Activated T-helper 2 cell treated with anti-CD3 and anti-CD28 coated beads, Interferon-gamma antibody, Interleukin-2, Interleukin-4, amounts not matched to agents 10 μg/mL and 5 μg/mL and 100 μg/mL, durations not matched to agents 14 hours and 24 hours and 36 hours (primary cell): ENCODE data around the gene SAMD10. TPM values are rescaled to one million over a fixed set of nuclear protein-coding genes. Genes with fewer than 3 reads are reported as not detected.
A peak's percentile ranks its signal among the peaks of the same experiment; 100 is the strongest.
"Not testable (repeated sequence)": the region's sequence is repeated elsewhere in the genome, so short reads cannot be mapped to it uniquely, and the experiment has no call there.

Experiments
- DNase-seq: peaks from one replicate; pipeline ENCODE4 v3.0.0; 2021; ENCODE audit warnings: low spot score
- H3K27ac Mint-ChIP-seq: one replicate; pipeline ENCODE4 v1.8.0; 2021; ENCODE audit warnings: mixed read lengths
- H3K27me3 Mint-ChIP-seq: one replicate; pipeline ENCODE4 v1.8.0; 2021; ENCODE audit warnings: low read depth, mixed read lengths
- H3K36me3 Mint-ChIP-seq: one replicate; pipeline ENCODE4 v1.8.0; 2021; ENCODE audit warnings: low read depth, mixed read lengths
- H3K4me1 Mint-ChIP-seq: one replicate; pipeline ENCODE4 v1.8.0; 2021; ENCODE audit warnings: low read depth, mixed read lengths
- H3K4me3 Mint-ChIP-seq: one replicate; pipeline ENCODE4 v1.8.0; 2021; ENCODE audit warnings: low read depth, mild to moderate bottlenecking, moderate library complexity, mixed read lengths
- H3K9me3 Mint-ChIP-seq: one replicate; pipeline ENCODE4 v1.8.0; 2021; ENCODE audit warnings: mixed read lengths
- intact Hi-C: fragments of 100-400 bp; cut with micrococcal nuclease; formaldehyde crosslinking; loops from one replicate; pipeline ENCODE4 v1.15.1; 2023
- total RNA-seq: library from RNA; stranded (reverse); gene quantifications from 2 replicates; pipeline ENCODE4 v1.2.3, GENCODE V29; 2022

SAMD10 gene
- total RNA-seq, 1 donor from 2014 or later: 23.4 TPM

DNA sequence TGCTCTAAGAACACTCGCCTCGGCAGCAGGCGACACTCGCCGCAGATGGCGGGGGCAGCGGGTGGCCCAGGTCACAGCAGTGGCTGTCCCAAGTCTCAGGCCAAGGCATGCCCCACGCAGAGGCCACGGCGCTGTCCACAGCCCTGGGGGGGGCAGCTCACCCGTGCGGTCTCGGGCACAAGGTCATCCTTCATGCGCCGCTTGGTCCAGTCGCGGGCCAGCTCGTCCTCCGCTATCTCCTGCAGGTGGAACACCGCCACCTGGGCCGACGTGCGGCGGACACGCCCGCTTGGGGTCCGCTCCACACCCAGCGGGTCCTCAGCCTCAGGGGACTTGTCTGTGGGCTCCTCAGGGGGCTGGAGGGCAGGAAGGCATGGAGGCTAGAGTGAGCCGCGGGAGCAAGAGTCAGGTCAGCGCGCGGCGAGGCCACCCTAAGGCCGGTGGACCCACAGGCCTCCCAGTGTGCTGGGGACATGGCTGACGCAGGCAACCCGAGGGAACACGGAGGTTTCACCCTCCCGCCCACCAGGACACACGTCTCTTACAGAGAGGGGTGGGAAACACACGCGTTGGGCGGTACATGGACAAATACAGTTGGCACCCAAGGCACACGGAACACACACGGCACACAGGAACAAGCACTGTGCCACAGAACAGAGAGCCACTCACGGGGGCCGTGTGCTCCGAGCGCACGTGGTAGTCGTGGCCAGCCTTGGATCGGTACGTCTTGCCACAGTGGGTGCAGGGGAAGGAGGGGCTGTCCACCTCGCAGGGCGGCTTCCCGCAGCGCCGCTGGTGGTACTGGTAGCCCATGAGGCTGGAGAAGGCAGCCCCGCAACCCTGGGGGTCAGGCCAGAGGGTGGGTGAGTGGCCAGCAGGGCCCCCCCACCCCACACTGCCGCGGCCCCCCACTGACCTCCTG is 16.8 kb downstream of the SAMD10 start:
- no peaks in the 10 kb centered on the region for H3K9me3 Mint-ChIP-seq
- H3K4me1 Mint-ChIP-seq: peaks cover 7% of the 10 kb centered on the region
- intact Hi-C loops: no loop called here
- H3K27me3 Mint-ChIP-seq: no peaks in the 10 kb centered on the region
- no peak overlapping the region for H3K4me3 Mint-ChIP-seq
- H3K27ac Mint-ChIP-seq: no peak overlapping the region
- H3K36me3 Mint-ChIP-seq: peaks cover 48% of the 10 kb centered on the region
- no peak for DNase-seq

DNA sequence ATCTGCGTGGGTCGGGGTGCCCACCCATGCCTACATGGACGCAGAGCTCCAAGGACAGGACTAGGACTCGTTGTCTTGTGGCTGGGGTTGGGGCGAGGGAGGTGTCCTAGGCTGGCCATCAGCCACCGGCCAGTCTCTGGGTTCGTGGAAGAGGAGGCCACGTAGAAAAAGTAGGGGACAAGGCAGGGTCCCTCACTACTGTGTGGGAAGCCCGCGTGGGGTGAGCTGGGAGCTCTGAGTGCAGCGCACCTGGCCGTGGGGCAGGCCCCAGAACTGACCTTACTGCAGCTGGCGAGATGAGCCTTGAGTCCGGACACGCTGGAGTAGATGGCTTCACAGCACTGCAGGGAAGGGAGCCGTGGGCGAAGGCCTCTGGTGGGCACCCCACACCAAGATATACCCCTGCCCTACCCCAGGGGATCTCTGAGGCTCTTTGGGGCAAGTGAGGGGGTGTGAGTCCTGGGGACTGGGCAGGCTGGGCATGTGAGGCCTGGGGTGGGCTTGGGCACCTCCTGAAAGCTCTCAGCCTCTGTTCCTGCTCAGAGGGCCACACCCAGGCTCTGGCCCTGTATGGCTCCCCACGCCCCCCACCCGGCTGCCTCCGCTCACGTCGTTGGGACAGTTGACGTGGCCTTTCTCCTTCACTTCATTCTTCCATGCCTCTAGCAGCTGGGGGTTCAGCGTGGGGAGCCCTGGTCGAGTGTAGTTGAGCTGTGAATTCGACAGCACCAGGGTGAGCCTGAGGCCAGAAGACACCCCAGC is 17.6 kb downstream of the SAMD10 start:
- intact Hi-C loops: no loop called here
- Mint-ChIP-seq H3K4me1 (peaks cover 12% of the 10 kb centered on the region), H3K27me3 (no peaks in the 10 kb centered on the region), H3K36me3 (peaks cover 45% of the 10 kb centered on the region), H3K27ac (no peak overlapping the region), H3K9me3 (no peaks in the 10 kb centered on the region), H3K4me3 (no peak overlapping the region)
- no peak for DNase-seq

- intact Hi-C loops, H3K27me3 Mint-ChIP-seq, H3K27ac Mint-ChIP-seq, H3K4me3 Mint-ChIP-seq, H3K9me3 Mint-ChIP-seq, DNase-seq: not testable (repeated sequence)
- Mint-ChIP-seq H3K4me1 (peaks cover 12% of the 10 kb centered on the region), H3K36me3 (peaks cover 36% of the 10 kb centered on the region)
Observed at GRCh38 chr20:63960654-63961621, 18.5 kb downstream of the SAMD10 start.

DNA sequence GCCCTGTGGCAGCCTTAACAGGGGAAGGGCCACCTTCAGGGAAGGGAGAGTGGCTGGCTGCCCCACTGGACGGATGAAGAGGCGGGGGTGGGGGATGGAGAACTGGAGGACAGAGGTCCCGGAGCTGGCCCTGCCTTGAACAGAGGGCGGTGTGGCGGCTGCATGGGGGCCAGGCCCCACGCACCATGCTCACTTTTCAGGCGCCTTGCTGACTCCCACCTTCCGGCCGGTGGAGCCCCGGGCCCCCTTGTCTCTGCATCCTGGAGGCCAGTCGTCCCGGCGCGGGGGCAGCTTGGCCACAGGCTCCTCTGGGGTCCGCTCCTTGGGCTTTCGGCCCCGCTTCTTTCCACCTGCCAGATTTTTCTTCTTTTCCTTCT is 19.8 kb downstream of the SAMD10 start:
- no peak overlapping the region for H3K27ac Mint-ChIP-seq
- H3K4me1 Mint-ChIP-seq: peaks cover 12% of the 10 kb centered on the region
- no peaks in the 10 kb centered on the region for H3K27me3 Mint-ChIP-seq
- DNase-seq: no peak
- intact Hi-C loops: loop anchor here (5.0 kb wide), 1 partner anchor 422 kb away; the partner anchor contains the start of gene PTK6
- H3K36me3 Mint-ChIP-seq: peaks cover 37% of the 10 kb centered on the region
- no peak overlapping the region for H3K4me3 Mint-ChIP-seq
- no peaks in the 10 kb centered on the region for H3K9me3 Mint-ChIP-seq

DNA sequence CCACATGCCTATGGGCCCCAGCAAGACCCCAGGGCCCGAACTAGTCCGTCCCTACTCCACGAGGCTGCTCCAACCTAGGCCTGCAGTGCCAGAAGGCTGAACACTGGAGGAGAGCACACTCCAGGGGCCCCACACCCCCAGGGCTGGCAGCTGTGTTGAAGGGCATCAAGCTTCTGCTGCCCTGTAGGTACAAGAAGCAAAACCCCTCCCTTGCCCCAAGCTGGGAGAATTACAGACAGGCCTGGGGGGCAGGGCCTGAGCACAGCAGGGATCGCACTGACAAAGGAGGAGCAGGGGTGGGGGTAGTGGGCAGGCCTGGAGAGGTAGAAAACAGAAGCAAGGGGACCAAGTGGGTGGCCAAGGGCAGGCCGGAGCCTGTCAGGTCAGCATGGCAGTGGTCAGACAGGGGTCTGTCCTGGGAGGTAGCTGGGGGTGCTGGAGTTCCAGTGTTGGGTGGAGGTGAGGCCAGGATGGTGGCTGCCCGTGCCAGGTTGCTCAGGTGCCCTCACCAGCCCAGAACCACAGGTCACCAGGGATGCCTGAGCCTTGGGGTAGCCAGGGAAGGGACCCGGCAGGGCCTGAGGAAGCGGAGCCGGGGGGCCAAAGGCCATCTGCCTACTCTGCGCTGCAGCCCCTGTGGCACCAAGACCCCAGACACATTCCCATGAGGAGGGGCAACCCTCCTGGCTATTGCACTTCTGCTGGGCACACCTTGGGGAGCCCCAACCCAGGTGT is 20.3 kb downstream of the SAMD10 start:
- intact Hi-C loops: loop anchor here (5.0 kb wide), 1 partner anchor 422 kb away; the partner anchor contains the start of gene PTK6
- Mint-ChIP-seq H3K27ac (no peak overlapping the region), H3K4me1 (peaks cover 17% of the 10 kb centered on the region), H3K4me3 (no peak overlapping the region), H3K9me3 (no peaks in the 10 kb centered on the region), H3K36me3 (peaks cover 42% of the 10 kb centered on the region), H3K27me3 (no peaks in the 10 kb centered on the region)
- no peak for DNase-seq

- DNase-seq: no peak
- intact Hi-C loops: loop anchor here (5.0 kb wide), 1 partner anchor 421 kb away; the partner anchor contains the start of gene PTK6
- peak overlapping the region; percentile 38 for H3K27ac Mint-ChIP-seq
- H3K4me1 Mint-ChIP-seq: peaks cover 24% of the 10 kb centered on the region
- H3K9me3 Mint-ChIP-seq: no peaks in the 10 kb centered on the region
- no peak overlapping the region for H3K4me3 Mint-ChIP-seq
- no peaks in the 10 kb centered on the region for H3K27me3 Mint-ChIP-seq
- H3K36me3 Mint-ChIP-seq: peaks cover 39% of the 10 kb centered on the region
Observed at GRCh38 chr20:63958471-63958870, 21.0 kb downstream of the SAMD10 start.

GRCh38 chr20:63957690-63958441 is 21.6 kb downstream of the SAMD10 start:
- Mint-ChIP-seq H3K27me3 (no peaks in the 10 kb centered on the region), H3K27ac (peak overlapping the region; percentile 82), H3K4me3 (peak overlapping the region; percentile 37), H3K36me3 (peaks cover 37% of the 10 kb centered on the region), H3K9me3 (no peaks in the 10 kb centered on the region), H3K4me1 (peaks cover 24% of the 10 kb centered on the region)
- intact Hi-C loops: loop anchor here (2.0 to 5.0 kb wide), 3 partner anchors 23 to 421 kb away; partner anchors contain the start of genes PRPF6, PTK6 and TCEA2
- DNase-seq: no peak

DNA sequence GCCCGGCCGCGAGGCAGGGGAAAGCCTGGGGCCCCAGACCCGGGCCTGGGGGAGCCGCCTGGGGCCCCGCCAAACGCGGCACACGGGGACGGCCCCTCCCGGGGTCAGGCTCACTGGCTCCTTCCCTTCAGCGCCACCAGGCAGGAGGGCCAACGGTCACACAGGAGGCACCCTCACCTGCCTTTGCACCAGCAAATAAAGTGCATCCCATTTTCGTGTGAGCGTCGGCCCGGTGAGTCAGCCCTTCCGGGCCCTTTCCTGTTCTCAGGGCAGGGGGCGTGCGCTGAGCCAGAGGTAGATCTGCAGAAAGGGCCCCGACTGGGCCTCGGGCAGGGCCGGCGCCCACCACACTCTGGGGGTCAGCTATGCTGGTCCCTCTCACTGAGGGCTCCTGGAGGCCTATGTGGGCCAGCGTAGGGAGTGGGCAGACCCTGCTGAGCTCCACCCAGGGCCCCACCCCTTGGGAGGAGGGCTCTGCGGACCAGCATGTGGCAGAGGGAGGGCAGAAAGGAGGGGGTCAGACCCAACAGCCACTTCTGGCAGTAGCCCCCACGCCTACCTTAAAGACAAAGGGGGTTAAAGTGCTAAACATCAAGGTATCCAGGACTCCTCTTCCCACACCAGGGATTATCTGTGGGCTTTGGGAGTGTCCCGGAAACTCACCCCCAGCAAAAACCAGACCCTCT is 22.3 kb downstream of the SAMD10 start:
- Mint-ChIP-seq H3K9me3 (no peaks in the 10 kb centered on the region), H3K27me3 (no peaks in the 10 kb centered on the region), H3K27ac (peak overlapping the region; percentile 82), H3K4me3 (peak overlapping the region; percentile 71), H3K36me3 (peaks cover 33% of the 10 kb centered on the region), H3K4me1 (peaks cover 24% of the 10 kb centered on the region)
- peak; percentile 62 for DNase-seq
- intact Hi-C loops: loop anchor here (2.0 to 5.0 kb wide), 3 partner anchors 24 to 420 kb away; partner anchors contain the start of genes PRPF6, PTK6 and TCEA2

GRCh38 chr20:63956664-63957003 is 22.8 kb downstream of the SAMD10 start:
- DNase-seq: no peak
- peak overlapping the region; percentile 77 for H3K4me3 Mint-ChIP-seq
- H3K9me3 Mint-ChIP-seq: no peaks in the 10 kb centered on the region
- H3K4me1 Mint-ChIP-seq: peaks cover 24% of the 10 kb centered on the region
- intact Hi-C loops: loop anchor here (2.0 to 5.0 kb wide), 3 partner anchors 24 to 419 kb away; partner anchors contain the start of genes PRPF6, PTK6 and TCEA2
- peak overlapping the region; percentile 83 for H3K27ac Mint-ChIP-seq
- H3K36me3 Mint-ChIP-seq: peaks cover 28% of the 10 kb centered on the region
- H3K27me3 Mint-ChIP-seq: no peaks in the 10 kb centered on the region

DNA sequence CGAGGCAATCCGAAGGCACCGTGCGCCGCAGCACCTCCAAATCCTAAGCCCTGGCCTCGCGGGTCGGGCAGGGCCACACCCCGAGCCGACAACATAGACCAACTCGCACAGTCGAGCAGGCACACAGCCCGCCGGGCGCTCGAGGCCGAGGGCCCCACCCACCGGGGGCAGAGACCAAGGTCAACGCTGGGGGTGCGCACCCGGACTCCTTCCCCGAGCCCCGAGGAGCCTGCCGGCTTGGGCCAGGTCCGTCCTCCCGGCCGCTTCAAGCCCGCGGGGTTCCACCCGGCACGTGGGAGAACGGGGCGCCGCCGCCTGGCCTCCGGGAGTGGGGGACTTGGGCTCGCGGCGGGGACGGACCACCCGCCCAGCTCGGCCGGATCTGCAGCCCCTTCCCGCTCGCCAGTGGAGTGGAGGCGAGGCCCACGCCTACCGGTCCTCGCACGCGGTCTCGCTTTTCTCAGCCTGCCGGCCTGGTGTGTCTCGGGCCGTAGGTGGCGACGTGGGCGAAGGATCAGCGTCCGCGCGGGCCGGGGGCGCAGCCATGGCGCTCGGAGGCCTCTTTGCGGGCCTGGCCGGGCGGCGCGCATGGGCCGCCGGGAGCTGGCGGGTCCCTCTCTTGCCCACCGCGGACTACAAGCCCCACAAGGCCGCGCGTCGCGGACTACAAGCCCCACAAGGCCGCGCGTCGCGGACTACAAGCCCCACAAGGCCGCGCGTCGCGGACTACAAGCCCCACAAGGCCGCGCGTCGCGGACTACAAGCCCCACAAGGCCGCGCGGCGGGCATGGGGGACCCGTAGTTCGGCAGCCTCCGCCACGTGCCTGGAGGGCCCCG is 23.4 kb downstream of the SAMD10 start, which contains the start of gene UCKL1:
Gene UCKL1 (minus strand): TSS at position 590 of the 837 bp plus-strand sequence. CDS start 44 bp downstream, at position 546.
- Mint-ChIP-seq H3K27ac (peak within 1 kb of the TSS; percentile 83), H3K36me3 (peaks cover 22% of the 10 kb centered on the region), H3K4me3 (peak within 1 kb of the TSS; percentile 84), H3K4me1 (peaks cover 24% of the 10 kb centered on the region), H3K9me3 (no peaks in the 10 kb centered on the region), H3K27me3 (no peaks in the 10 kb centered on the region)
- intact Hi-C loops: loop anchor here (2.0 to 5.0 kb wide), 3 partner anchors 25 to 419 kb away; partner anchors contain the start of genes PRPF6, PTK6 and TCEA2
- peak; percentile 88 for DNase-seq
